ENCODE measurements around the gene TECPR1. TPM values are rescaled to one million over a fixed set of nuclear protein-coding genes. Genes with fewer than 3 reads are reported as not detected.

TECPR1 gene
- total RNA-seq, 1 experiment from 2014 or later: 7.4 TPM

DNA sequence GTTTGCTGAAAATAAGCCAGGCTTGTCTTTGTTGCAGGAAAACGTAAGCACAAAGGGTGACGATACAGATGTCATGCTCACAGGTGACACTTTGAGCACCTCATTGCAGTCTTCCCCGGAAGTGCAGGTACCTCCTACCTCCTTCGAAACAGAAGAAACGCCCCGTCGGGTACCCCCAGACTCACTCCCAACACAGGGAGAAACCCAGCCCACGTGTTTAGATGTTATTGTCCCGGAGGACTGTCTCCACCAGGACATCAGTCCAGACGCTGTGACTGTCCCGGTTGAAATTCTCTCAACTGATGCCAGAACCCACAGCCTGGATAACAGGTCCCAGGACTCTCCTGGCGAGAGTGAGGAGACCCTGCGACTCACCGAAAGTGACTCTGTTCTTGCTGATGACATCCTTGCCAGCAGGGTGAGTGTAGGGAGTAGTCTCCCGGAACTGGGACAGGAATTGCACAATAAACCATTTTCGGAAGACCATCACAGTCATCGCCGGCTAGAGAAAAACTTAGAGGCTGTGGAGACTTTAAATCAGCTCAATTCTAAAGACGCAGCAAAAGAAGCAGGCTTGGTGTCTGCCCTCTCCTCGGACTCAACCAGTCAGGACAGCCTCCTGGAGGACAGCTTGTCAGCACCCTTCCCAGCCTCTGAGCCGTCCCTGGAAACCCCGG, 59.1 kb downstream of the TECPR1 start:
- no peak for DNase-seq (ENCODE audit: low read depth)

DNA sequence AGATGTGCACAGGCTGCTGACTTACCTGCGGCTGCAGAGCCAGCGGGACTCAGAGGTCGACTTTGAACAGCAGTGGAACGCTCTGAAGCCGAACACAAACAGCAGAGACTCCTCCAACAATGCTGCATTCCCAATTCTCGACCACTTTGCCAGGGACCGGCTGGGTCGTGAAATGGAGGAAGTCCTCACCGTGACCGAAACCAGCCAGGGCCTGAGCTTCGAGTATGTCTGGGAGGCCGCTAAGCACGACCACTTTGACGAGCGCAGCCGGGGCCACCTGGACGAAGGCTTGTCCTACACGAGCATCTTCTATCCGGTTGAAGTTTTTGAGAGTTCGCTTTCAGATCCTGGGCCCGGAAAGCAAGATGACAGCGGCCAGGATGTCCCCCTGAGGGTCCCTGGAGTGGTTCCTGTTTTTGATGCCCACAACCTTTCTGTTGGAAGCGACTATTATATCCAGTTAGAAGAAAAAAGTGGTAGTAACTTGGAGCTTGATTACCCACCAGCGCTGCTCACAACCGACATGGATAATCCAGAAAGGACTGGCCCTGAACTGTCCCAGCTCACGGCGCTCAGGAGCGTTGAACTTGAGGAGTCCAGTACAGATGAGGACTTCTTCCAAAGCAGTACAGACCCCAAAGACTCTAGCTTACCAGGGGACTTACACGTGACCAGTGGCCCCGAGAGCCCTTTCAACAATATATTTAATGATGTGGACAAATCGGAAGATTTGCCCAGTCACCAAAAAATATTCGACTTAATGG, 60.2 kb downstream of the TECPR1 start:
- no peak for DNase-seq (ENCODE audit: low read depth)

DNA sequence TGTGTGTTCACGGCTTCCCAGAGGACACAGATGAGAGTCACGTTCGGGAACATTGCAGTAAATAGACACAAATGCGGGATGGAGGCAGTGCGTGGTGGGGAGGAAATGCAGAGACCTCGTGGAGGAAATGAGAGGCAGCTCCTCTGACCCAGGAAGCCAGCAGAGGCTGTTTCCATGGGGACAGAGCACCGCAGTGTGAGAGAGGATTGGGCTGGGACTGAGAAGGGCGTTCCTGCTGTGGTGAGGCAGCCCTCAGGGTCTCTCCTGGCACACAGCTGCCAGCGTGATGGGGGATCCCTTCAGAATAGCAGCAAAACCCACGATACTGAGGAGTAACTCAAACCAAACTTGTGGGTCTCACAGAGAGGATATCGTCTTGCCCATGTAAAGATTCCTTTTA, 62.5 kb downstream of the TECPR1 start:
- no peak for DNase-seq (ENCODE audit: low read depth)

DNA sequence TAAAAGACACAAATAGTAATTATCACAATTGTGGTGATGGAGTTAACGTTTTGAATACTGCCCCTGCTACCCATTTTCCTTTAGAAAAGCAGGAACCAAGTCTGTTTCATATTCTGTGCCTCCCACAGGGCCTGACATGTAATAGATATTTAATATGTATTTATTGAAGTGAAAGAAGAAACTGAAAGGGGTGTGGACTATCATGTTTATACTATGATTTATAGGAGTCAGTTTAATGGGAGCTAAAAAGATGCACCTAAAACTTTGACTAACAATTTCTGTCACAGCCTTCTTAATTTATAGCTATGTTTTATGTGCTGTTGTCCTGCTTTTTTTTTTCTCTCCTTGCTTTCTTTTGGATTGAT, 64.9 kb downstream of the TECPR1 start:
- no peak for DNase-seq (ENCODE audit: low read depth)

DNA sequence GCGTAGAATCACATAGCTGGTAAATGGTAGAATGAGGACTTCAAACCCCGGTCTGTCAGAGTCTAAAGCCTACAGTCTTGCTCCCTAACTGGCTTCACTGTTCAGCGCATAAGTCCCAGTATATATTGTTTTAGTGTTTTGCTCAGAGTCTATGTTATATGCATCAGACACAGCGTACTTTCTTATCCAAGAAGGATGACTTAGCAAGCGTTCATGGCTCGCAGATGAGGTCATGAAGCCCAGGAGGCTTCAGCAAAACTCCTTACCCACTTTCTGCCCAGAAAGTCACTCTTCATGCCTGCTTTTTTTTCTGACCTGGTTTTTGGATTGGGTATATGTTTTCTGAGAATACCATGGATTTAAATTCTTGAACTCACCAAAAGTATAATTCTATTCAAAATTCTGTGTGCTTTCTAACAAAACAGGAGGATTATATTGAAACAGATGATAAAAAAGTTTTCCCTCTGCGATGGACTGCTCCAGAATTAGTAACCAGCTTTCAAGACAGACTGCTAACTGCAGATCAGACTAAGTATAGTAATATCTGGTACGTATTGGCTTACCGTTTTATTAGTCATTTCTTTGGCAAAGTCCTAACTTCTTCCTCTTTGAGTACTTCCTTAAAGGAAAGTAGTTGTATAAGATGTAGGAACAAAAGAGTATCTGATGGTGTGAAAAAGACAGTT, 65.4 kb downstream of the TECPR1 start:
- DNase-seq (ENCODE audit: low read depth): no peak

DNA sequence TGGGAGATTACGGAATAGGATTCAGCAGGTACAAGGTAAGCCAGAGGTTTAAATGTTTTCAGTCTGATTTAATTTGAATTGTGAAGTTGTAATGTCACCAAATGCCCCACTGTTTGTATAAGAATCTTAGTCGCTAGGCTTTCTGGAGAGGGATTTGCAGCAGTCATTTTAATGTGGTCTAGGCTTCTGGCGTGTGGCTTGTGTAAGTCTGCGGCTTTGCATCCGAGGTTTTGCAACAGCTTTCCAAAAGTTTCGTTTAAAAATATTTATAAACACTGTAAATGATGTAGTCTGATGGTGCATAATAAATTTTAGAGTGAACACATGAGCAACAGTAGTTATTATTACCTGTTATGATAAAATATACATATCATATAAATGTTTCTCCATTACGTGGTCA, 66.9 kb downstream of the TECPR1 start:
- DNase-seq (ENCODE audit: low read depth): no peak

DNA sequence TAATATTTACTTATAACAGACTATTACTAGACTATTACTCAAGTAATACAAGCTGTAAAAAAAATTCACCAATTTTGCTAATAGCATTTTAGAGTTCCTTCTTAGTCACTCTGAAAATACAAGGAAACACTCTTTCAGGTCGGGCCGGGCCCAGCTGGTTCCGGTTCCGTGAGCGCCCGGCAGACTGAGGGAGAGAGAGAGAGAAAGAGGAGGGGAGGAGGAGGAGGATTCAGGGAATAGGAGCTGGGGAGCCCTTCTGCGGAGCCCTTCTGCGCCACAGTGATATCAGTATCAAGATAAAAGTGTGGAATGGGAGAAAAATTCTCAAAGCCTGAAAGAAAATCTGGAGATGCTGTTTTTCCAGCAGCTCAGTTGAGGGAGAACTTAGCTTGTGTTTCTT, 71.3 kb downstream of the TECPR1 start:
- DNase-seq (ENCODE audit: low read depth): no peak

DNA sequence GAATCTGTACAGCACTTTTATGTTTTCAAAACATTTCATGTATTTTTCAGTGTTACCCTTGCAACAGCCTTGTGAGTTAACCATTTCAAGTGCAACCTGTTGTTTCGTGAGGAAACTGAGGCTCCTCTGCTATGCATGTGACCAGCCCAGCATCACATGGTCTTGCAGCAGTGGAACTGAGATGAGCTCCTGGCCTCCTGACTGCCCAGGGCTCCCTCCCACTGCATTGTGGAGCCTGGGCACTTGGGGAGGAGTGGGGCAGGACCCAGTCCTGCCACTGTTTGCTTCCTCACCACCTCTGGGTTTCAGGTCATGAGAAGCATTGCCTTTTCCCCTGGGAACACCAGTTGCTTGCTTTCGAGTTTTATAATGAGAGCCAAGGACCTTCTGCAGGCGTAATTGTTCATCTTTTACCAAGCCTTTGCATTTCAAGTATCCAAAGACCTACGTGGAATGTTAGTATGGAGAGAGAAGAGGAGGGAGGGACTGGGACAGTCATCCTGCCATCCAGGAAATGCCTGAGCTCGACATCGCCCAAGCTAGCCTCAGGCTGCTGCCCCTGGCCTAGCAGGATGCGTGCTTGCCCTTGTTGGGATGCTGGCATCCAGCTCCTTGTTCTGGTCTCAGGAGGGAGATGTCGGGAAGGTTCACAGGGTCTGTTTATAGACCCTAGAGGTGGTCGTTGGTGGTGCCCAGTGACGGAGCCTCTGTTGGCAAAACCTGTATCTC, 73.1 kb downstream of the TECPR1 start:
- no peak for DNase-seq (ENCODE audit: low read depth)

DNA sequence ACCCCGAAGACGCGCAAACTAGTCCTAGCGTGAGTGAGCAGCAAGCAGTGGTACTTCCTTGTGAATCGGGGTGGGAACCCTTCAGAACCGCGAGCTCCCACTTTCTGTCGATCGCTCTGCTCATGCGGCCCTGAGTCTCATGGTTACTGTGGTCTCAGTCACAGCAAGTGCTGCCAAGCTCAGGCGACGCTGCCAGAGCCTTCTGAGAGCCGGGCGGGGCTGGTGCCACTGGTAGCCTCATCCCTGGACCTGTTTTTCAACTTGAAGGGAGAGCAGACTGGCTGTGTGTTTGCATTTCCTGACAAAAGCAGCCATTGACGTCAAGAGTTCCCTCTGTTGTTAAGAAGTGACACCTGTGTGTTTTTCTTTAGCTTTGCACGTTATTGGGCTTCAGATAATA, 73.7 kb downstream of the TECPR1 start:
- DNase-seq (ENCODE audit: low read depth): no peak

DNA sequence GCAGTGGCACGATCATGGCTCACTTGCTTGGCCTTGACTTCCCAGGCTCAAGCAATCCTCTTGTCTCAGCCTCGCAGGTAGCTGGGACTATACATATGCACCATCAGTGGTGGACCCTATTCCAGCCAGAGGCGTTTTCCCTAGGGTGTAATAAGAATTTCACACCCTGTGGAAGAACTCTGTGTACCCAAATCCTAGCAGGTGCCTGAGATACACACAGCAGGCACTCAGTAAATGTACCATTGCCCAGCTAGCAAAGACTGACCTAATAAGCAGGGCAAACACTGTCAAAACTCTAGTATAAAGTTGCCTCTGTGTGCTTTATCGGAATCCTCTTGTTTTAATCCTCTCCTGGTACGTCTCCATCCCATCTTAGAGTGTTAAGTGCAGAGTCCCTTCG, 74.5 kb downstream of the TECPR1 start:
- no peak for DNase-seq (ENCODE audit: low read depth)

DNA sequence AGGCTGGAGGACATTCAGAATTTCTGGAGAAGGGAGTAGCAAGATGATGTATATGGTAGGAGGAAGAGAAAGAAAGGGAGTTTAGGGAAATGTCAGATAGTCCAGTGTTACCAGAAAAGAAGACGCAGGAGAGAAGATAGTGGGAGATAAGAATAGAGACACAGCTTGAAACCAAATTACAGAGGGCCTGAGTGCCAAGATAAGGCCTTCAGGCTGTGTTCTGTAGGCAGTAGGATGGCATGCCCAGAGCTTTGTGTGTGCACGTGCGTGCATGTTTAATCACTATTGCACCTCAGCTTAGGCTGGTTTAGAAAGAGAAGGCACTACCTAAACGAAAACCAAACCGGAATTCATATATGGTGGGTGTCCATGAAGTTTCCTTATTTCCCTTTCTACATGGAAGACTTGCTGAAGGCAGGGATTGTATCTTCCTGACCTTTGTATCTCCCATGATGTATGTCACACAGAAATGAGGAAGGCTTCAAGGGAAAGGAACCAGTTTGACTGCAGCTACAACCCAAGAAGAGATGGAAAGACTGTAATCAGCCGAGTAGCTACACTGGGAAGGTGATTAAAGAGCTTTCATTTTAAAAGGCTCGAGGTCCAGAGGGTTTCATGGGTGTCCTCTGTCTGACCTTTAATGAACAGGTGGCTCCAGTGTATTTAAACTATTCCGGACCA, 76.6 kb downstream of the TECPR1 start:
- no peak for DNase-seq (ENCODE audit: low read depth)

DNA sequence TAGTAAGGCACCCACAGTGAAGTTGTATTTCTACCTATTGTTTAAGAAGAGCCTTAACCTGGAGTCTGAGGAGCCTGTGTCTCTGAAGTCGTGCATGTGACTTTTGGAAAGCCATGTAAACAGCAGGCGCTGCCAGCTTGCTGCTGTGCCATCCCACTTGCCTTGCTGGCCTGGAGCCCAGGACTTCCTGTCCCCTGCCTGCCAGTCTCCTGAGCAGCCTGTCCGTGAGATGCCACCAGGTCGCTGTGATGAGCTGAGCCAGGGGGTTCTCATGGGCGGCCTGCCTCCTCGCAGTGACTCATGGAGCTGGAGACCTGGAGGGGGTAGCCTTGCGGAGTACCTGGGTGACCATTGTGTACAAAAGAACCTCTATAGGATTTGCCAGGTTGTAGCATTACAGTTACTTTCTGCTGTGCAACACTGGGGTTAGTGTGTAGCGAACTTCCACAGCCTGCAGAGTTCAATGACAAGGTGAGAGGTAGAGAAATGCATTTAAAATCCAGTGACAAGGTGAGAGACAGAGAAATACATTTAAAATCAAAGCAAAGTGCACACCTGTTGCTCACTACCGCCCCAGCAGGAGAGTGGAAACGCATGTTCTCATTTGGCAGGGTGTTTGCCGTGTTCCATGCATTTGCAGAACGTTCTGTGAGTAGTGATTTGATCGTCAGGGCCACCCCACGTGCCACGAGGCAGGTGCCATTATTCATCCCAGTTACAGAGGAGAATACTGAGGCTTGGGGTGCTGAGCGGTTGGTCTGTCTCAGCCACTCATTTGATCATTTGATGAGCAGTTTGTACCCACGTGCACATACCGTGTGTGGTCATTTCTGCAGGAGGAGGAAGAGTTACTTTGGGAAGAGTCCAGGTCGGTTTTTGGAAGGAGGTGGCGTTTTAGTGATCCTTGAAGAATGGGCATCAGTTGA, 77.4 kb downstream of the TECPR1 start:
- no peak for DNase-seq (ENCODE audit: low read depth)

DNA sequence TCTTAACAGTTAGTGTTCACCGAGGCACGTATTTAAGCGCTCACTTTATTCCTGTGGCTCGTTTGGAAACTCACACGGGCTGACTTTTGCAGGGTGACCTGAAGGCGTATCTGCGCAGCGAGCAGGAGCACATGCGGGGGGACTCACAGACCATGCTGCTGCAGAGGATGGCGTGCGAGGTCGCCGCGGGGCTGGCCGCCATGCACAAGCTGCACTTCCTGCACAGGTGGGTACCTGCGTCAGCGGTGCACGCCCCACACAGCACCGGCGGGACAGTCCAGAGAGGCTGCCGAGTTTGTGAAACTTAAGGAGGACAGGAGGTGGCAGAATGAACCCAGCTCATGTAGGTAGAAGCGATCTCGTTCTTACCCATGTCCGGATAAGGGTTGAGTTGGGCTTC, 80.6 kb downstream of the TECPR1 start:
- DNase-seq (ENCODE audit: low read depth): no peak

DNA sequence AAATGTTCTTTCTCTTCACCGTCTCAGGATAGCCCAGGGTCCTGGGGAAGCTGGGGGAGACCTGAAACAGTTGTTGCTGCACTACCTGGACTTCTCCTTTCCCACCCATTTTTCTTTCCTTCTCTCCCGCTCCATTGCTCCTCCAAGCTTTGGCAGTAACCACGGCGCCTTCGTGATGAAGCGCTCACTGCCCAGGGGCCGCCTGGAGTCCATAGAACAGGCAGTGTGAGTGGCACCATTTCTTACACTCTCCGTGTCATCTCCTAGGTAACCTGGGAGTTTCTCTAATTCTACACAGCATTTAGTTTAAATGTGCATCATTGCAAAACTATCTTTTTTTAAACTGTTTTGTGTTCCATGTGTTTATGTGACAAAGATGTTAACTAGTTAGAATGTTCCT, 81.1 kb downstream of the TECPR1 start:
- DNase-seq (ENCODE audit: low read depth): no peak

DNA sequence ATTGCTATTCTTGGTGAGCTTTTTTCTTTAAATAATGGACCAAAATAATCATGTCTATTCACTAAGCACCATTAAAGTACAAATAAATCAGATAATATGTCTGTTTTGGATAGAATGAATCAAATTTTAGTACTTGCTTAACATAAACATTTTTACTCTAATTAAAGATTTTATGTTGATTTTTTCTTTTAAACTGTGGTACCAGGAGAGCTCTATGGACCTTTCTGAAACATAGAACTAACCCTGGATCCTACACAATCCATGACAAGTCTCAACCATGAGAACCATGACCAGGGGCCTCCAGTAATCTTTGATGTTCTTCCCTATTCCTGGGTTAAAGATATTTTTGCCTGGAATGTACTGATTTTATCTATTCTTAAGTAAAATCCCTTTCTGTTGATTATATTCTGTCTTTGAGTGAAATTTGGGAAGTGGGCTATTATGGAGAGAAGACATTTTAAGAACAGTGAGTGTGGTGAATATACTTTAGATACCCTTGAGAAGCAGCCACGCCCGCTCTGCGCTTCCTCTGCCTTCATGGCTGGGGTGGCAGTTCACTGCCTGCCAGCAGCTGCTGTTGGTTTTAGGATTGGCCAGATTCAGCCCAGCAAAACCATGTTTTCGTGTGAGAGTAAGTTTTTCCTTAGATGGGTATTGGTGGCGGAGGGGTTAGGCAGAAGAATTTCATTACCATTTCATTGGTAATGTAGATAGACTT, 83.0 kb downstream of the TECPR1 start:
- DNase-seq (ENCODE audit: low read depth): no peak

DNA sequence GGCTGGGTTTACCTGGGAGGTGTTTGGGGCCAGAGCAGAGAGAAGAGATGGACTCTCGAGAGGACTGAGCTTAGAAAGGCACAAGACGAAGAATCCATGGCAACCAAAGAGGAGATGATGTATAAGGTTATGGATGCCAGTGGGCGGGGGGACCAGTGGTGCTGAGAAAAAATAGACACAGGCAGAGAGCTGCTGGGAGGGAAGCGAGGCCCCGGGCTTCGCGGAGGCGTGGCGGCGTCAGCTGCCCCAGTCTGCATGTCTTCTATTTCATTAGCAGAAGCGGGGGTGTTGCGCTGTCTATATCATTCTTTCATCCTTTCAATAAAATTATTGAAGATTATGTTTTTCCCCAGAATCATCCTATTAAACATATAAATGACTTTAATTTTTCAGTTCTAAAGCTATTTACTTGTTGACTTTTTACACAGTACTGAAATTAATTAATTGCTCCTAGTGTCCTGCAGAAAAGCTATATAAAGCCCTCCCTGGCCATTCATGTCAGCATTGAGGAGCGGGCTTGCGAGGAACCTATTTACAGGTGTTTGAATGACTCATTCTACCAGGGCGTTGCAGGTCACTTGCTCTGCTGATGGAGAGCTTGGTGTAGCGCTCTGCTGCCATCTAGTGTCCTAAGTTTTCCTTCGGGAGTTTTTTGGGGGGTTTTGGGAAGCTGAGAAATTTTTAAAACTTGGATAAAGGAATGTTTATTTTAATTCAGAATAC, 83.7 kb downstream of the TECPR1 start:
- DNase-seq (ENCODE audit: low read depth): peak; percentile 56

DNA sequence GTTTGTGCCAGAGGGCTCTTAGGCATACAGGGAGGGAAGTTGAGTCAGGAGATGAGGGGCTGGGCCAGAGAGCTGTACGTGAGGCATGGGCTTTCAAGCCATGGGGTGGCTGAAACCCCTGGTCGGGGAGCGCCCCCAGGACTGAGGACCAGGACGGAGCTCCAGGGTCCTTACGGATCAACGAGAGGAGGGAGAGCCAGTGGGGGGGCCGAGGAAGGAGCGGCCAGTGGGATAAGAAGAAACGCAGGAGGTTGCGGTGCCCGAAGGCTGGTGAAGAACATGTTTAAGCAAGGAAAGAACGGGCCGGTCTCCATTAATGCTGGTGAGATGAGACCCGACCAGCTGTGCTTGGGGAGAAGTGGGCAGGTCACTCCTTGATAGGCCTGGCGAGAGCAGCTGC, 84.4 kb downstream of the TECPR1 start:
- no peak for DNase-seq (ENCODE audit: low read depth)

DNA sequence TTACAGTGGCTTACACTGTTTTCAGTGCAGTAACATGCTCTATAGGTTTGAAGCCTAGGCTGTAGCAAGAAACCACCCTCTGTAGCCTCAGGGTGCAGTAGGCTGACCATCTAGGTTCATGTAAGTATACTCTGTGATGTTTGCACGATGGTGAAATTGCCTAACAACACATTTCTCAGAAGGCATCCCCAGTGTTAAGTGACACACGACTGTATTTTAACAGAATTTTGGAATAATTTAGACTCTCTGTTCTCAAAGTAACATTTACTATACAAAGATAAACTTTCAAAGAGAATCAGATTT, 85.4 kb downstream of the TECPR1 start:
- DNase-seq (ENCODE audit: low read depth): no peak

DNA sequence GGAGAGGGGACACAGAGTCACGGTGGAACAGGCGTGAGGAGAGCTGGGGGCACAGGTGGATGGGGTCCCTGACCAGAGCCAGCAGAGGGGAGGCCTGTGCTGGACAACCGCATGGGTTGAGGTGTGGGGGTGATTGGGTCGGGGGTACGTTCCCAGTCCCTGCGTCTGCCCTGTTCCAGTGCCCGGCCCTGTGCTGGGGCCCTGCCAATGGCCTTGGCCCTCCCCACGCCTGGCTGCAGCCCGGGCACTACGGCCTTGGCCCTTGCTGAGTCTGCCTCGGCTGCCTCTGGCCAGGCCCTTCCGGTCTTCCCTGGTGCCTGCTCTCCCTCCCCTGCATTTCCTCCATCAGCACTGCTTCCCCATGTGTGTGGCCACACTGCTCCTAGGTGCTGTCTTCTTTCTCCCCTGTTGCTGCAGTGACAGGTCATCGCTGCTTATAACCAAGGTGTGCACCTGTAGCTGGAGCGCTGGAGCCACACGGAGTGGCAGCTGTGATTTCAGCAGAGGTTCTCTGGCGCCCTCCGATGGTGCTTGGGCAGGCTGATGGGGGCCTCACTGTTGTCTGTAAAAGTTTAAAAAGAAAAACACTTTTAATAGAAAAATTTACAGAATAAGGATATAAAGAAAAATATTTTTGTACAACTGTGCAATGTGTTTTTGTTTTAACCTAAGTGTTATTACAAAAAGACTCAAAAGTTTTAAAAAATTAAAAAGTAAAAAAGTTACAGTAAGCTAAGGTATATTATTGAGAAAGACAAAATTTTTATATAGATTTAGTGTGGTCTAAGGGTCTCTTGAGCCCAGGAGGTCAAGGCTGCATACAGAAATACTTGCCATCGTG, 86.0 kb downstream of the TECPR1 start:
- DNase-seq (ENCODE audit: low read depth): peak; percentile 6

All from RPMI7951 (cell line).